A549 (cell line): Measurements from ENCODE around the gene GAS7. TPM values are rescaled to one million over a fixed set of nuclear protein-coding genes. Genes with fewer than 3 reads are reported as not detected.

Experiments used
- ATAC-seq, 2 experiments: fragments of 200-7000 bp in 1 of 2; fragments of >200 bp in 1 of 2; cut with Nextera tagmentation in 1 of 2; cut with Tn5 transposase in 1 of 2; 3 replicates each; pipeline versions ENCODE4 v1.8.0 to v1.9.1; 2018 to 2020; ENCODE audit warnings: mild to moderate bottlenecking in 1 of 2, moderate library complexity in 1 of 2
- CTCF ChIA-PET: fragments of 300-600 bp; sonication (Branson Sonifier 250); formaldehyde crosslinking; extraction: SDS; loops from one replicate; lab custom pipeline; 2021; ENCODE audit warnings: antibody characterized with exemption, inconsistent platforms; lab: Yijun Ruan, JAX
- POLR2A ChIA-PET: fragments of 350-600 bp; formaldehyde crosslinking; extraction: SDS; loops from one replicate; lab custom pipeline; 2021; ENCODE audit warnings: antibody characterized with exemption, inconsistent platforms; lab: Yijun Ruan, JAX
- DNase-seq, 2 experiments: peaks; one replicate each; pipeline versions ENCODE4 v3.0.0 to v3.0.0-alpha.2; 2011 to 2016; ENCODE audit warnings: low read depth in 1 of 2, low spot score in 1 of 2
- FAIRE-seq: peaks from 2 replicates; lab custom pipeline; 2011; peaks lifted over from hg19 to GRCh38; lab: Jason Lieb, UNC
- H3K27ac ChIP-seq, 2 experiments: fragments of >200 bp; sonication (Bioruptor Twin); formaldehyde crosslinking; 3 replicates each; pipeline ENCODE4 v1.5.1; 2016 to 2017
- H3K4me1 ChIP-seq: fragments of >200 bp; sonication (Bioruptor Twin); formaldehyde crosslinking; 3 replicates; pipeline ENCODE4 v1.6.1; 2016
- H3K4me2 ChIP-seq: fragments of >200 bp; sonication (Bioruptor Twin); formaldehyde crosslinking; 3 replicates; pipeline ENCODE4 v1.6.1; 2016
- H3K4me3 ChIP-seq: fragments of >200 bp; sonication (Bioruptor Twin); formaldehyde crosslinking; 3 replicates; pipeline ENCODE4 v1.5.1; 2016
- H3K9me3 ChIP-seq: fragments of >200 bp; sonication (Bioruptor Twin); formaldehyde crosslinking; 3 replicates; pipeline ENCODE4 v1.6.1; 2016
- CEBPB ChIP-seq, 2 experiments: fragments of >200 bp in 1 of 2; sonication (Bioruptor Twin) in 1 of 2; formaldehyde crosslinking in 1 of 2; IDR thresholded peaks; 2 replicates each; pipeline ENCODE4 v1.6.1; 2012 to 2016
- CHD2 ChIP-seq: fragments of 150-350 bp; IDR thresholded peaks from 2 replicates; pipeline ENCODE4 v1.6.1; 2014; ENCODE audit warnings: low read length; ENCODE audit not compliant: partially characterized antibody
- CHD4 ChIP-seq: fragments of 200-600 bp; sonication (generic); IDR thresholded peaks from 2 replicates; pipeline ENCODE4 v1.6.1; 2016; ENCODE audit warnings: antibody characterized with exemption, mild to moderate bottlenecking, borderline replicate concordance
- EHF ChIP-seq: fragments of 250-450 bp; sonication (Bioruptor Pico); IDR thresholded peaks from 2 replicates; pipeline ENCODE4 v1.5.0; 2020; ENCODE audit warnings: mild to moderate bottlenecking
- EP300 ChIP-seq, 2 experiments: fragments of >200 bp; sonication (Bioruptor Twin); formaldehyde crosslinking; IDR thresholded peaks; 2 replicates in 1 of 2; 3 replicates in 1 of 2; pipeline ENCODE4 v1.6.1; 2016 to 2017
- GATA3 ChIP-seq: IDR thresholded peaks from 2 replicates; pipeline ENCODE4 v1.6.1; 2012; ENCODE audit warnings: borderline replicate concordance
- HDAC2 ChIP-seq: fragments of 200-600 bp; sonication (generic); IDR thresholded peaks from 2 replicates; pipeline ENCODE4 v1.6.1; 2016
- HEYL ChIP-seq: fragments of 250-450 bp; sonication (Bioruptor Pico); IDR thresholded peaks from 2 replicates; pipeline ENCODE4 v1.8.0; 2021; ENCODE audit warnings: mild to moderate bottlenecking, moderate library complexity
- HOXB13 ChIP-seq: fragments of 250-450 bp; sonication (Bioruptor Pico); IDR thresholded peaks from 2 replicates; pipeline ENCODE4 v1.5.0; 2020; ENCODE audit warnings: low read depth, mild to moderate bottlenecking, moderate library complexity
- JUN ChIP-seq, 2 experiments: fragments of >200 bp; sonication (Bioruptor Twin); formaldehyde crosslinking; IDR thresholded peaks; 2 replicates in 1 of 2; 3 replicates in 1 of 2; pipeline ENCODE4 v1.6.1; 2016 to 2017
- KDM1A ChIP-seq: fragments of 200-600 bp; sonication (generic); IDR thresholded peaks from 2 replicates; pipeline ENCODE4 v1.6.1; 2016; ENCODE audit warnings: low read depth, mild to moderate bottlenecking
- KDM5A ChIP-seq: fragments of 200-600 bp; sonication (generic); IDR thresholded peaks from 2 replicates; pipeline ENCODE4 v1.6.1; 2016; ENCODE audit warnings: antibody characterized with exemption, mild to moderate bottlenecking
- MAFK ChIP-seq: fragments of 450-650 bp; IDR thresholded peaks from 2 replicates; pipeline ENCODE4 v1.6.1; 2014; ENCODE audit not compliant: partially characterized antibody
- NPAS2 ChIP-seq: fragments of 250-450 bp; sonication (Bioruptor Pico); IDR thresholded peaks from 2 replicates; pipeline ENCODE4 v1.8.0; 2022; ENCODE audit warnings: mild to moderate bottlenecking, moderate library complexity, borderline replicate concordance
- POLR2AphosphoS2 ChIP-seq: conservative IDR thresholded peaks from 2 replicates; pipeline ENCODE4 v1.6.1; 2012; ENCODE audit warnings: low read length, improper control_type of control experiment, inconsistent platforms
- RARB ChIP-seq: fragments of 250-450 bp; sonication (Bioruptor Pico); IDR thresholded peaks from 2 replicates; pipeline ENCODE4 v1.8.0; 2021; ENCODE audit warnings: mild to moderate bottlenecking, moderate library complexity
- RCOR1 ChIP-seq: fragments of 150-350 bp; IDR thresholded peaks from 2 replicates; pipeline ENCODE4 v1.6.1; 2014; ENCODE audit warnings: antibody characterized with exemption, low read length, low read depth
- RNF2 ChIP-seq: fragments of 200-600 bp; sonication (generic); IDR thresholded peaks from 2 replicates; pipeline ENCODE4 v1.6.1; 2016; ENCODE audit warnings: low read depth, mild to moderate bottlenecking, antibody characterized with exemption, moderate library complexity, borderline replicate concordance
- SMC3 ChIP-seq: fragments of >200 bp; sonication (Bioruptor Twin); formaldehyde crosslinking; IDR thresholded peaks from 3 replicates; pipeline ENCODE4 v1.6.1; 2018; ENCODE audit warnings: inconsistent platforms
- ZC3H11A ChIP-seq: fragments of 450-650 bp; IDR thresholded peaks from 2 replicates; pipeline ENCODE4 v1.6.1; 2014; ENCODE audit warnings: antibody characterized with exemption, mild to moderate bottlenecking
- ZFP36 ChIP-seq: fragments of 450-650 bp; IDR thresholded peaks from 2 replicates; pipeline ENCODE4 v1.6.1; 2014; ENCODE audit warnings: borderline replicate concordance; ENCODE audit not compliant: partially characterized antibody
- ZNF302 ChIP-seq: fragments of 250-450 bp; sonication (Bioruptor Pico); IDR thresholded peaks from 2 replicates; pipeline ENCODE4 v1.9.0; 2021; ENCODE audit warnings: inconsistent platforms, mild to moderate bottlenecking, moderate library complexity
- WGBS: methylation state at CpG from one replicate; pipeline ENCODE4 v1.1.6; 2017; ENCODE audit errors: missing lambda C conversion rate; 5-methylcytosine and 5-hydroxymethylcytosine counted together
- polyA plus RNA-seq, 4 experiments: library from polyadenylated mRNA; depleted of rRNA in 3 of 4; stranded (reverse); fragments of >200 nt; fragmentation: RNase III in 1 of 4; extraction: RNeasy Plus Mini Kit Qiagen cat#74134 plus additional on column Dnase treatment in 1 of 4; gene quantifications; 2 replicates in 3 of 4; 3 replicates in 1 of 4; pipeline ENCODE4 v1.2.3, GENCODE V29; 2011 to 2017
- TF ChIP-seq, protein P1 (sequence below): fragments of >200 bp; sonication (Bioruptor Twin); formaldehyde crosslinking; IDR thresholded peaks from 2 replicates; pipeline ENCODE4 v1.6.1; 2016
- TF ChIP-seq, protein P2 (sequence below): fragments of 450-650 bp; IDR thresholded peaks from 2 replicates; pipeline ENCODE4 v1.6.1; 2014; ENCODE audit warnings: antibody characterized with exemption
- TF ChIP-seq, protein P3 (sequence below): fragments of 250-450 bp; sonication (Bioruptor Pico); IDR thresholded peaks from 2 replicates; pipeline ENCODE4 v1.5.0; 2020; ENCODE audit warnings: low read depth, mild to moderate bottlenecking, moderate library complexity
- TF ChIP-seq, protein P4 (sequence below): fragments of 150-350 bp; IDR thresholded peaks from 2 replicates; pipeline ENCODE4 v1.6.1; 2014; ENCODE audit warnings: low read depth, mild to moderate bottlenecking, low read length
- TF ChIP-seq, protein P5 (sequence below): IDR thresholded peaks from 2 replicates; pipeline ENCODE4 v1.6.1; 2012; ENCODE audit warnings: low read depth, borderline replicate concordance

GAS7 gene
- polyA plus RNA-seq, 2 of the 4 experiments (the other 2 are of a cell fraction) = 1.3 to 1.5 TPM

DNA sequence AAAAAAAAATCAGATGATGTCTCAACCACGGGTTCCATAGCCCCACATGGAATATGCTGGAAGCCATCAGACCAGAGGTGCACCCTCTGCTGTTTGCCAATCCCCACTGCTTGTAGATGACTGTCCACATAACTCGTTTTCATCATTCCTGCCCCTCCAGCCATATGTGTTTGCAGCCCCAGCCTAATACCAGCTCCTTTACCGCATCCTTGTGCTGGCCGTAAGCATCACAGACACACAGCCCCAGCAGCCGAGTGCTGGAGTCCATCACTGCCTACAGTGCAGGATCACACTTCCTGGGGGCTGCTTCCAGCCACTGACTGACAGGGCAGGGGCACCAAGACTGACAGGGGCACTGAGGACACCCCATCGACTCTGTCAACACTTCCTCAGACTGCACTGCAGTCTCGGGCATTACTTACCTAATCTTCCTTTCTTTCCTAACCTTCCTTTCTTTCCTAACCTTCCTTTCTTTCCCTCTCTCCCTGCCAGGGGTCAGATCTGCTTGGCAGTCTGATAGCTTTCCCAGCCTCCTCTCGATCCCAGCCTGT is 298.3 kb downstream of the GAS7 start:
- ATAC-seq = peak; percentile 25 to 48; a peak in 4 of 6 replicates
- H3K4me1 ChIP-seq = peaks cover 19% of the 10 kb centered on the region
- ChIA-PET CTCF (interaction anchor here (0.7 to 5.1 kb wide), 7 partner anchors 11 to 322 kb away, joined by 3 to 26 read pairs (median 4); partner anchors contain the start of gene GLP2R), POLR2A (no interaction called here)
- peak overlapping the region; percentile 46 for H3K4me2 ChIP-seq
- no peak for DNase-seq
- TF ChIP-seq EP300 (IDR thresholded peaks at IDR 0.05) (no peak), CHD4 (no peak), HEYL (CRISPR knock-in tag) (no peak), RNF2 (no peak), CEBPB (IDR thresholded peaks at IDR 0.05) (no peak), RARB (CRISPR knock-in tag) (no peak), ZFP36 (no peak), JUN (IDR thresholded peaks at IDR 0.05) (no peak)
- TF ChIP-seq, protein P1, sequence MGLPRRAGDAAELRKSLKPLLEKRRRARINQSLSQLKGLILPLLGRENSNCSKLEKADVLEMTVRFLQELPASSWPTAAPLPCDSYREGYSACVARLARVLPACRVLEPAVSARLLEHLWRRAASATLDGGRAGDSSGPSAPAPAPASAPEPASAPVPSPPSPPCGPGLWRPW = no peak
- TF ChIP-seq, protein P2, sequence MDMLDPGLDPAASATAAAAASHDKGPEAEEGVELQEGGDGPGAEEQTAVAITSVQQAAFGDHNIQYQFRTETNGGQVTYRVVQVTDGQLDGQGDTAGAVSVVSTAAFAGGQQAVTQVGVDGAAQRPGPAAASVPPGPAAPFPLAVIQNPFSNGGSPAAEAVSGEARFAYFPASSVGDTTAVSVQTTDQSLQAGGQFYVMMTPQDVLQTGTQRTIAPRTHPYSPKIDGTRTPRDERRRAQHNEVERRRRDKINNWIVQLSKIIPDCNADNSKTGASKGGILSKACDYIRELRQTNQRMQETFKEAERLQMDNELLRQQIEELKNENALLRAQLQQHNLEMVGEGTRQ = no peak
- WGBS = 56% methylated on average over 8 of the region's 8 CpGs
- no peak overlapping the region for H3K4me3 ChIP-seq
- H3K27ac ChIP-seq = peak overlapping the region; percentile 57 to 75
- no peaks in the 10 kb centered on the region for H3K9me3 ChIP-seq
- no peak for FAIRE-seq

DNA sequence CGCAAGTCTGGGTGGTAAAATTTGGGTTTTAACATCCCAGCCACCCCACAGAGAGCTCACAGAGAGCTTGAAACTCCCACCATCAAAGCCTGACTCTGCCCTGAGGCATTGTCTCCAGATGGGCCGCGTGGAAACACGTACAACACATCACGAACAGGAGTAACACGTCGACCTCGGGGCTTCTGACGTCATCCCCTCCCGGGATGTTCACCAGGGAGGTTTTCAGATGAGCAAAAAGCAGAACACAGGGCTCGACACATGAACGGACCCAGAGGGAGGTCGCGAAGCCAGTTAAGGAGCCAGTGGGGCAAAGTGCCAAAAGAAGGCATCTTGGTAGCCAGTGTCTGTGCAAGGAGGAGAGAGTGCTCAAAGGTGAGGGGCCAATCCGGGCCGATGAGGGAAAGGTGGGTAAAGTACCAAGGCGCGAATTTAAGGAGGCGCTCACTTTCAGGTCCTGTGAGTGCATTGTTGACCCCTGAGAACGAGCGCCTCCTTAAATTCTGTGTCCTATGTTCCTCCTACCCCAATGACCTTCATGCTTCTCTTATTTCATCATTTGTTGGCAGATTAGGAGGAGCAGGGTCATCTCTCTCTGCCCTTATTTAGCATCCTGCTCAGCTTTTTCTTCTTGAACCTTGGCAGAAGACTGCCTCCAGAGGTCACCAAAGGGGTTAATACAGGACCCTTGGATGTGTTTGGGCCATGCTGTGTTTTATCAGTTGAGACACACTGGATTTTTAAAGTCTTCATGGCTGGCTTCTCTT is 298.9 kb downstream of the GAS7 start:
- no peaks in the 10 kb centered on the region for H3K9me3 ChIP-seq
- WGBS = 80% methylated on average over 21 of the region's 21 CpGs
- no peak overlapping the region; the same call in 2 of the 3 replicates for H3K4me2 ChIP-seq
- no peak for FAIRE-seq
- TF ChIP-seq RCOR1 (no peak), CHD2 (no peak), HDAC2 (no peak), KDM1A (no peak), KDM5A (no peak), EHF (CRISPR knock-in tag) (no peak), HOXB13 (CRISPR knock-in tag) (no peak), SMC3 (no peak), GATA3 (no peak), ZNF302 (CRISPR knock-in tag) (no peak), JUN (IDR thresholded peaks at IDR 0.05) (no peak), ZC3H11A (no peak), NPAS2 (CRISPR knock-in tag) (no peak), POLR2AphosphoS2 (no peak), MAFK (no peak)
- TF ChIP-seq, protein P3, sequence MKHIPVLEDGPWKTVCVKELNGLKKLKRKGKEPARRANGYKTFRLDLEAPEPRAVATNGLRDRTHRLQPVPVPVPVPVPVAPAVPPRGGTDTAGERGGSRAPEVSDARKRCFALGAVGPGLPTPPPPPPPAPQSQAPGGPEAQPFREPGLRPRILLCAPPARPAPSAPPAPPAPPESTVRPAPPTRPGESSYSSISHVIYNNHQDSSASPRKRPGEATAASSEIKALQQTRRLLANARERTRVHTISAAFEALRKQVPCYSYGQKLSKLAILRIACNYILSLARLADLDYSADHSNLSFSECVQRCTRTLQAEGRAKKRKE = no peak
- TF ChIP-seq, protein P4, sequence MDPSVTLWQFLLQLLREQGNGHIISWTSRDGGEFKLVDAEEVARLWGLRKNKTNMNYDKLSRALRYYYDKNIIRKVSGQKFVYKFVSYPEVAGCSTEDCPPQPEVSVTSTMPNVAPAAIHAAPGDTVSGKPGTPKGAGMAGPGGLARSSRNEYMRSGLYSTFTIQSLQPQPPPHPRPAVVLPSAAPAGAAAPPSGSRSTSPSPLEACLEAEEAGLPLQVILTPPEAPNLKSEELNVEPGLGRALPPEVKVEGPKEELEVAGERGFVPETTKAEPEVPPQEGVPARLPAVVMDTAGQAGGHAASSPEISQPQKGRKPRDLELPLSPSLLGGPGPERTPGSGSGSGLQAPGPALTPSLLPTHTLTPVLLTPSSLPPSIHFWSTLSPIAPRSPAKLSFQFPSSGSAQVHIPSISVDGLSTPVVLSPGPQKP = no peak
- TF ChIP-seq, protein P5, sequence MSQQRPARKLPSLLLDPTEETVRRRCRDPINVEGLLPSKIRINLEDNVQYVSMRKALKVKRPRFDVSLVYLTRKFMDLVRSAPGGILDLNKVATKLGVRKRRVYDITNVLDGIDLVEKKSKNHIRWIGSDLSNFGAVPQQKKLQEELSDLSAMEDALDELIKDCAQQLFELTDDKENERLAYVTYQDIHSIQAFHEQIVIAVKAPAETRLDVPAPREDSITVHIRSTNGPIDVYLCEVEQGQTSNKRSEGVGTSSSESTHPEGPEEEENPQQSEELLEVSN = no peak
- no peak overlapping the region for H3K4me3 ChIP-seq
- ChIA-PET POLR2A (no interaction called here), CTCF (interaction anchor here (0.6 to 5.1 kb wide), 8 partner anchors 10 to 322 kb away, joined by 3 to 26 read pairs (median 4); no protein-coding TSS in a partner anchor)
- H3K4me1 ChIP-seq = peaks cover 19% of the 10 kb centered on the region
- ATAC-seq = no peak
- DNase-seq = no peak
- H3K27ac ChIP-seq = peak overlapping the region; percentile 10 to 75; a peak in 4 of 6 replicates
